ENCODE data around the gene CHRNA7.

The CHRNA7 gene

DNA sequence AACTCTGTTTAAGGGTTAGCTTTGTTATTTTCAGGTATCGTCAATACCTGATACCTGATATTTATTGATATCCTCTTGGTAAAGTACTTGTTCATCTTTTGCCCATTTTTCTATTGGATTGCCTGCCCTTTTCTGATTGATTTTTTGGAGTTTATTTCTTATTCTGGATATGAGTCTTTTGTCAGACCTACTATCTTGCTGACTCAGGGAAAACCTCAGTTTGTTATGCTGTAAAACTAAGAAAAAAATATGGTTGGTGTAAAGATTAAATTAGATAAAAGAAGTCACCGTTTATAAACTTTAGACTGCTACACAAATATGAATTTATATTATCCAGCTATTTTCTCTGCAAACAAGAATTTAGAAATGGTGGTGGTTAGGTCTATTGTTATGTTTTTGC is 65.9 kb downstream of the CHRNA7 start:
- ChIA-PET POLR2A (no interaction called here), CTCF (no interaction called here)
- no peak for DNase-seq (ENCODE audit: low read depth, low spot score)
- TF ChIP-seq, protein P1, sequence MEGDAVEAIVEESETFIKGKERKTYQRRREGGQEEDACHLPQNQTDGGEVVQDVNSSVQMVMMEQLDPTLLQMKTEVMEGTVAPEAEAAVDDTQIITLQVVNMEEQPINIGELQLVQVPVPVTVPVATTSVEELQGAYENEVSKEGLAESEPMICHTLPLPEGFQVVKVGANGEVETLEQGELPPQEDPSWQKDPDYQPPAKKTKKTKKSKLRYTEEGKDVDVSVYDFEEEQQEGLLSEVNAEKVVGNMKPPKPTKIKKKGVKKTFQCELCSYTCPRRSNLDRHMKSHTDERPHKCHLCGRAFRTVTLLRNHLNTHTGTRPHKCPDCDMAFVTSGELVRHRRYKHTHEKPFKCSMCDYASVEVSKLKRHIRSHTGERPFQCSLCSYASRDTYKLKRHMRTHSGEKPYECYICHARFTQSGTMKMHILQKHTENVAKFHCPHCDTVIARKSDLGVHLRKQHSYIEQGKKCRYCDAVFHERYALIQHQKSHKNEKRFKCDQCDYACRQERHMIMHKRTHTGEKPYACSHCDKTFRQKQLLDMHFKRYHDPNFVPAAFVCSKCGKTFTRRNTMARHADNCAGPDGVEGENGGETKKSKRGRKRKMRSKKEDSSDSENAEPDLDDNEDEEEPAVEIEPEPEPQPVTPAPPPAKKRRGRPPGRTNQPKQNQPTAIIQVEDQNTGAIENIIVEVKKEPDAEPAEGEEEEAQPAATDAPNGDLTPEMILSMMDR (IDR thresholded peaks at IDR 0.05; ENCODE audit: insufficient read depth, low read length, missing control alignments), result no peak
- H3K4me3 ChIP-seq (ENCODE audit: low read depth, low read length), result no peak overlapping the region

- no peak overlapping the region for H3K4me3 ChIP-seq (ENCODE audit: low read depth, low read length)
- CTCF ChIA-PET, result no interaction called here
- TF ChIP-seq, protein P1 (IDR thresholded peaks at IDR 0.05; ENCODE audit: insufficient read depth, low read length, missing control alignments), result no peak
- POLR2A ChIA-PET, result no interaction called here
- DNase-seq (ENCODE audit: low read depth, low spot score), result no peak
Observed at GRCh38 chr15:32096916-32097617, 66.8 kb downstream of the CHRNA7 start.

DNA sequence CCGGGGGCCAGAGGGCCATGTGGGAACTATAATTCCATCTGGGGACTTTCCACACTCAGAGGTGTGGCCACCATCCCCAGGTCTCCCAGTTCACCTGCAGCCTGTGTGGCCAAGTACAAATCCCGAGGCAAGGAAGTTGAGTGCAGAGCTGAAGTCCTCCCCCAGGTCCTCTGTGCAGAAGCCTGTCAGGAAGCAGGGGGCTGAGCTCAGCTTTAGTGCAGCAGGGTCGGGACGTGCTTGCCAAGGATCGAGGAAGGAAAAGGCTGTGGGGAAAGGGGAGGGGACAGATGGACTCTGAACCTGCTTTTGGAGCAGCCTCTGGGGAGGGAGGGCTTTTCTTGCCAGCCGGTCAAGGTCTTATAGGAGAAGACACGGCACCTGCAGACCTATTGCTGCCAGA is 67.7 kb downstream of the CHRNA7 start:
- TF ChIP-seq, protein P1 (IDR thresholded peaks at IDR 0.05; ENCODE audit: insufficient read depth, low read length, missing control alignments), result no peak
- no peak for DNase-seq (ENCODE audit: low read depth, low spot score)
- no peak overlapping the region for H3K4me3 ChIP-seq (ENCODE audit: low read depth, low read length)
- POLR2A ChIA-PET, result no interaction called here
- CTCF ChIA-PET, result no interaction called here

DNA sequence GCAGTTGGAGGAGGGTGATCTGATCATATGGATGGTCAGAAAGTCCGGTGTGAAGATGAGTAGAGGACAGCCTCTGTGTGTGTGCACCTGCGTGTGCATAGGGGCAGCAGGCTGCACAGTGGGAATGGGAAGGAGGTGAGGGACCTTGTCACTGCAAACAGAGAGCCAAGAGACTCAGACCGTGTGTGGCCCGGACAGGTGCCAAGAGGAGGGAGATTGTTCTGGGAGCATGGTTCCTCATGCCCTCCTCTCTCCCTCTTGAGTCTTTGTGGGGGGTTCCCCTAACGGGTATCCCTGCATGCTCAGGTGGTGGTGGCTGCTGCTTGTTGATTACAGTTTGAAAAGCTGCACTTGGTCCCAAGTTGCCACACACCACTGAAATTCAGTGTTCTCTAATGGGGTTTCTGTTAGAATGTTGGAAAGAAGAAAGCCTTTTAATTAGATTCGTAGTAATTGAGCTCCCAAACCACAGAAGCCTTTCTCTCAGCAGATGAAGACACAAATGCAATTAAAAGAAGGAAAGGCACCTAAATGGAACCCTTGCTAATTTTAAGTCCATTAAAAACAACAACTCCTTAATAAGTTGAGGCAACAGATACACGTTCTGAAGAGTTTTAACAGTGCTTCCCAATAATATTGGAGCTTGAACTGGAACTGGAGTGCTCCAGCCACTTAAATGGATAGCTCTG is 68.9 kb downstream of the CHRNA7 start:
- no peak overlapping the region for H3K4me3 ChIP-seq (ENCODE audit: low read depth, low read length)
- CTCF ChIA-PET, result no interaction called here
- TF ChIP-seq, protein P1 (IDR thresholded peaks at IDR 0.05; ENCODE audit: insufficient read depth, low read length, missing control alignments), result no peak
- DNase-seq (ENCODE audit: low read depth, low spot score), result no peak
- POLR2A ChIA-PET, result no interaction called here

DNA sequence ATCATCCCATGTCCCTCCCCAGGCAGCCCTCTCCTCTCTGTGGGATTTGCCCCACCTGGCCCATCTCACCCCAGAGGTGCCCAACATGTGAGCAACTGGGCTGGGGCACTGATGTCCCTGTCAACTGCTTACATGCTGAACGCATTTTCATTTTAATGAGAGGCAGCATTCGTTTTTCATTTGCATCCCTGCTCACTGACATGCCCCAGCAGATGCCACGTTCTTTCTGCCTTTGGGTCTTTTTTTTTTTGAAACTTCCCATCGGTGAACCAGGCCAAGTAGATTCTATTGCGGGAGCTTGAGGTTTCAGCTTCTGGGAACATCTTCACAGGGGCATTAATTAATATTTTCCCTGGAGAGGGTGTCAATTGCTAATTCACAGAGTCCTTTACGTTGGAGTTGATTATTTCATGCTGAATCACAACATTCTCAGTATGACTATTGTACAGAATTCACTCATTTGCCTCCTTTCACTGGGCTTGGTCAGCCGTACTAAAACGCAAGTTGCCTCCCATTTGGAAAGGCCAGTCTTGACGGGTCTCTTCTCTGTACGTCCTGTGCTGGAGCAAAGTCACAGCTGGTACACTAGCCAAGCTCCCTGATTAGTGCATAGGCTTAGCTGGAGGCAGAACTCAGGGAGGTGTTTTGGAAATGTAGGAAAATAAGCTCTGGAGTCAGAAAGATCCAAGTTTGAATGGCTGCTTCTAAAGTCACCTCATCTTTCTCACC is 69.8 kb downstream of the CHRNA7 start:
- ChIA-PET CTCF (no interaction called here), POLR2A (no interaction called here)
- no peak overlapping the region for H3K4me3 ChIP-seq (ENCODE audit: low read depth, low read length)
- DNase-seq (ENCODE audit: low read depth, low spot score), result no peak
- TF ChIP-seq, protein P1 (IDR thresholded peaks at IDR 0.05; ENCODE audit: insufficient read depth, low read length, missing control alignments), result no peak

All from AG04449 (cell line).